Hepatocyte (in vitro differentiated cells): Measurements from ENCODE around the gene CACNG4. TPM values are rescaled to one million over a fixed set of nuclear protein-coding genes. Genes with fewer than 3 reads are reported as not detected.

Experiments used
- DNase-seq: peaks from one replicate; pipeline ENCODE4 v3.0.0-alpha.2; 2016; ENCODE audit warnings: low spot score
- H2AFZ ChIP-seq: fragments of 200-600 bp; sonication (generic); 2 replicates; pipeline ENCODE4 v1.6.0; 2016; ENCODE audit warnings: antibody characterized with exemption, mild to moderate bottlenecking
- H3K27ac ChIP-seq: fragments of 200-600 bp; sonication (generic); 2 replicates; pipeline ENCODE4 v1.5.1; 2016; ENCODE audit warnings: mild to moderate bottlenecking
- H3K27me3 ChIP-seq: fragments of 200-600 bp; sonication (generic); 2 replicates; pipeline ENCODE4 v1.6.1; 2016
- H3K36me3 ChIP-seq: fragments of 200-600 bp; sonication (generic); replicated peaks from 2 replicates; pipeline ENCODE4 v1.5.1; 2016; ENCODE audit warnings: low read depth; ENCODE audit not compliant: insufficient read depth
- H3K4me1 ChIP-seq: fragments of 200-600 bp; sonication (generic); 2 replicates; pipeline ENCODE4 v1.5.1; 2016; ENCODE audit warnings: mild to moderate bottlenecking, moderate library complexity; ENCODE audit not compliant: insufficient read depth
- H3K4me2 ChIP-seq: fragments of 200-600 bp; sonication (generic); 2 replicates; pipeline ENCODE4 v1.6.0; 2016
- H3K4me3 ChIP-seq: fragments of 200-600 bp; sonication (generic); 2 replicates; pipeline ENCODE4 v1.5.1; 2016; ENCODE audit warnings: mild to moderate bottlenecking
- H3K79me2 ChIP-seq: fragments of 200-600 bp; sonication (generic); 2 replicates; pipeline ENCODE4 v1.6.0; 2017; ENCODE audit warnings: mild to moderate bottlenecking
- H3K9me2 ChIP-seq: fragments of 200-600 bp; sonication (generic); replicated peaks from 2 replicates; pipeline ENCODE4 v1.6.0; 2017; ENCODE audit warnings: mild to moderate bottlenecking; ENCODE audit not compliant: insufficient read depth
- H3K9me3 ChIP-seq: fragments of 200-600 bp; sonication (generic); 2 replicates; pipeline ENCODE4 v1.5.1; 2016; ENCODE audit warnings: low read depth, mild to moderate bottlenecking
- H4K20me1 ChIP-seq: fragments of 200-600 bp; sonication (generic); 2 replicates; pipeline ENCODE4 v1.6.0; 2016; ENCODE audit warnings: mild to moderate bottlenecking; ENCODE audit not compliant: insufficient read depth, poor library complexity, severe bottlenecking
- EZH2 ChIP-seq: fragments of 200-600 bp; sonication (generic); IDR thresholded peaks from 2 replicates; pipeline ENCODE4 v1.6.1; 2016; ENCODE audit warnings: antibody characterized with exemption, mild to moderate bottlenecking, borderline replicate concordance
- EZH2phosphoT487 ChIP-seq: fragments of 200-600 bp; sonication (generic); IDR thresholded peaks from one replicate; pipeline ENCODE4 v1.6.1; 2018; ENCODE audit warnings: antibody characterized with exemption, mild to moderate bottlenecking, low read depth, moderate library complexity; ENCODE audit not compliant: unreplicated experiment, severe bottlenecking
- WGBS: methylation state at CpG from one replicate; pipeline ENCODE4 v1.1.6; 2016; ENCODE audit warnings: low lambda C conversion rate; ENCODE audit errors: missing lambda C conversion rate; 5-methylcytosine and 5-hydroxymethylcytosine counted together
- polyA plus RNA-seq: library from polyadenylated mRNA; unstranded; fragments of >200 nt; fragmentation: Nextera tagmentation; extraction: Ambion mirVana; gene quantifications from 2 replicates; pipeline ENCODE4 v1.2.1, GENCODE V29; 2016
- total RNA-seq: library from RNA; depleted of rRNA; stranded (reverse); fragments of >200 nt; gene quantifications from 2 replicates; pipeline ENCODE4 v1.2.3, GENCODE V29; 2014
- TF ChIP-seq, protein P1 (sequence below): fragments of 200-600 bp; sonication (generic); IDR thresholded peaks from 2 replicates; pipeline ENCODE4 v1.5.1; 2016; ENCODE audit warnings: antibody characterized with exemption, mild to moderate bottlenecking; ENCODE audit not compliant: poor library complexity

Gene CACNG4
- total and polyA plus RNA-seq, 2 experiments from 2014 or later = 3.5 to 3.9 TPM

DNA sequence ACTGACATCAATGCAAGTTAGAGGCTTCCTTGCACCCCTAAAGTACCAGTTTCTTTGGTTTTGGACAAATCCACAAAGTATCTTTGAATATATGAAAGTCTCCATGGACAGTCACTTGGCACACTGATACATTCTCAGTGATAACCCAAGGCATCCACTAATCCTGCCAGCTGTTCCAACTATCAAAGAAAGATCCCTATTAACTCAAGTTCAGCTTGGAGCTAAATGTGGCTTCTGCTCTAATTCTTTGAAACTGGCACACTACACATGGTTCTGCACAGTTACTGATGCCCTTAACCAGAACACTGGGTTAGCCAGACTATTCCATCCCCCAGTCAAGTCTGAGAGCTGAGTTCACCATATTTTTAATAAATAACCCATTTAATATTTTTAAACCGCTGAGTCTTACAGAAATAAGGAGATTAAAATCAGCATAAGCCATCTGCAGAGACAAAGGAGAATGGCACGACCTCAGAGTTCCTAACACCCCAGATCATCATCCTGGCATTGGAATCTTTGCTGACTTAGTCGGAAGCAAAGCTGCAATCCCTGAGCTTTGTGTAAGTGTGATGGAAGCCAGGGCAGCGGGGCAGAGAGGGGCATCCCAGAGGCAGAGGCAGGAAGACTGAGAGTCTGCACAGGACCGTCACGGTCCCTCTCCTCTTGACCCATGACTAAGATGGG, 86.1 kb downstream of the CACNG4 start:
- Histone ChIP-seq H2AFZ (no peak overlapping the region), H3K4me1 (no peaks in the 10 kb centered on the region), H3K27me3 (no peaks in the 10 kb centered on the region), H3K4me2 (no peak overlapping the region), H3K9me2 (no peaks in the 10 kb centered on the region), H3K9me3 (peaks cover 11% of the 10 kb centered on the region), H3K36me3 (no peaks in the 10 kb centered on the region), H3K4me3 (no peak overlapping the region), H4K20me1 (no peaks in the 10 kb centered on the region), H3K27ac (no peak overlapping the region), H3K79me2 (no peaks in the 10 kb centered on the region)
- 84% methylated on average over 6 of the region's 6 CpGs for WGBS
- no peak for DNase-seq
- TF ChIP-seq EZH2phosphoT487 (no peak), EZH2 (no peak)
- TF ChIP-seq, protein P1, sequence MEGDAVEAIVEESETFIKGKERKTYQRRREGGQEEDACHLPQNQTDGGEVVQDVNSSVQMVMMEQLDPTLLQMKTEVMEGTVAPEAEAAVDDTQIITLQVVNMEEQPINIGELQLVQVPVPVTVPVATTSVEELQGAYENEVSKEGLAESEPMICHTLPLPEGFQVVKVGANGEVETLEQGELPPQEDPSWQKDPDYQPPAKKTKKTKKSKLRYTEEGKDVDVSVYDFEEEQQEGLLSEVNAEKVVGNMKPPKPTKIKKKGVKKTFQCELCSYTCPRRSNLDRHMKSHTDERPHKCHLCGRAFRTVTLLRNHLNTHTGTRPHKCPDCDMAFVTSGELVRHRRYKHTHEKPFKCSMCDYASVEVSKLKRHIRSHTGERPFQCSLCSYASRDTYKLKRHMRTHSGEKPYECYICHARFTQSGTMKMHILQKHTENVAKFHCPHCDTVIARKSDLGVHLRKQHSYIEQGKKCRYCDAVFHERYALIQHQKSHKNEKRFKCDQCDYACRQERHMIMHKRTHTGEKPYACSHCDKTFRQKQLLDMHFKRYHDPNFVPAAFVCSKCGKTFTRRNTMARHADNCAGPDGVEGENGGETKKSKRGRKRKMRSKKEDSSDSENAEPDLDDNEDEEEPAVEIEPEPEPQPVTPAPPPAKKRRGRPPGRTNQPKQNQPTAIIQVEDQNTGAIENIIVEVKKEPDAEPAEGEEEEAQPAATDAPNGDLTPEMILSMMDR = no peak

GRCh38 chr17:67051155-67051538, 86.6 kb downstream of the CACNG4 start:
- WGBS = 87% methylated on average over 4 of the region's 4 CpGs
- no peak for TF ChIP-seq EZH2
- no peak for TF ChIP-seq EZH2phosphoT487
- TF ChIP-seq, protein P1 = no peak
- no peak for DNase-seq
- Histone ChIP-seq H3K27ac (no peak overlapping the region), H3K4me2 (no peak overlapping the region), H3K36me3 (no peaks in the 10 kb centered on the region), H4K20me1 (no peaks in the 10 kb centered on the region), H3K4me3 (no peak overlapping the region), H3K79me2 (no peaks in the 10 kb centered on the region), H3K27me3 (no peaks in the 10 kb centered on the region), H3K9me3 (peaks cover 11% of the 10 kb centered on the region), H3K9me2 (no peaks in the 10 kb centered on the region), H2AFZ (no peak overlapping the region), H3K4me1 (no peaks in the 10 kb centered on the region)

- Histone ChIP-seq H3K9me2 (no peaks in the 10 kb centered on the region), H4K20me1 (no peaks in the 10 kb centered on the region), H3K4me2 (no peak overlapping the region), H3K9me3 (peaks cover 11% of the 10 kb centered on the region), H3K27me3 (no peaks in the 10 kb centered on the region), H3K4me3 (no peak overlapping the region), H3K27ac (no peak overlapping the region), H2AFZ (no peak overlapping the region), H3K36me3 (no peaks in the 10 kb centered on the region), H3K79me2 (no peaks in the 10 kb centered on the region), H3K4me1 (no peaks in the 10 kb centered on the region)
- WGBS = 94% methylated on average over 5 of the region's 5 CpGs
- DNase-seq = no peak
- TF ChIP-seq, protein P1 = no peak
- TF ChIP-seq EZH2 = no peak
- TF ChIP-seq EZH2phosphoT487 = no peak
Measured at GRCh38 chr17:67051837-67052236, 87.3 kb downstream of the CACNG4 start.
